ENCODE measurements around the gene ZNF532.

- TF ChIP-seq XRCC4 (IDR thresholded peaks at IDR 0.05; ENCODE audit: extremely low read depth, insufficient read depth, insufficient read length) (no peak), GTF2F1 (IDR thresholded peaks at IDR 0.05; ENCODE audit: low read depth, low read length) (no peak), REST (IDR thresholded peaks at IDR 0.05; ENCODE audit: borderline replicate concordance) (no peak), REST (CRISPR knock-in tag; IDR thresholded peaks at IDR 0.05; ENCODE audit: low read depth) (no peak), CBFA2T3 (IDR thresholded peaks at IDR 0.05) (no peak), ZZZ3 (IDR thresholded peaks at IDR 0.05) (no peak), POLR3G (IDR thresholded peaks at IDR 0.05; ENCODE audit: extremely low read depth, insufficient read length, insufficient replicate concordance) (no peak), TEAD1 (CRISPR knock-in tag; IDR thresholded peaks at IDR 0.05) (no peak), MTF1 (CRISPR knock-in tag; IDR thresholded peaks at IDR 0.05; ENCODE audit: borderline replicate concordance) (no peak), TOE1 (IDR thresholded peaks at IDR 0.05; ENCODE audit: borderline replicate concordance) (no peak), TOE1 (CRISPR knock-in tag; IDR thresholded peaks at IDR 0.05; ENCODE audit: borderline replicate concordance, low read depth) (no peak)
Measured at GRCh38 chr18:58878640-58879039, 14.0 kb downstream of the ZNF532 start.
